NB4 (cell line): ENCODE results near the gene GPR85.

Experiments used
- POLR2A ChIP-seq: IDR thresholded peaks from 2 replicates; pipeline ENCODE4 v1.6.1; 2011; ENCODE audit warnings: mild to moderate bottlenecking; ENCODE audit not compliant: insufficient read length; ENCODE audit errors: extremely low read depth
- TF ChIP-seq, protein P1 (sequence below): IDR thresholded peaks from one replicate; pipeline ENCODE4 v1.5.1; 2012; ENCODE audit warnings: low read depth, low read length
- TF ChIP-seq, protein P2 (sequence below): IDR thresholded peaks from 2 replicates; pipeline ENCODE4 v1.6.1; 2011; ENCODE audit warnings: low read depth, low read length

DNA sequence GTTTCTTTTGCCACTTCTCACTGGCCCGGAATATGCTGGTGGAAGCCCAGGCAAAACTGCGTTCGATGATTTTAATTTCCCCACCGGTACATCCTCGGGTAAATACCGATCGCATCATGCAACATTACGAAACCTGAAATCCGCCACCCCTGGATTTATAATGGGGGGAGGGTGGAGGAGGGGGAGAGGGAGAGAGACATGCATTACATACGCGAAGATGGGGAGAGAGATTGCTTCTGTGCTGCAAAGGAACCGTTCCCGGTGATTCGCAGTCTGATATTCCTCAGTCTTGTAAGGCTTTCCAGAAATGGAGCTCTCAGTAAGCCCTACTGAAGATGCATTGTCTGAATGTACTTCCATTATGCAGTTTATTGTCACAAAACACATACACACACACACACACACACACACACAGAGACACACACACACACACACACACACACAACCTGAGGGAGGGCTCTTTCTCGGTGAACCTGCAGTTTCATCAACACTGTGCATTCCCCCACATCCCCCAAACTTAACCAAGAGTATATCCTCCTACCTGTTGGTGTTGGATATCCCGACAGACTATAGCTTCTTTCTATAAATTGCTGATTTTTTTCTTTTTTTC lies 741 bp downstream of the GPR85 start:
- TF ChIP-seq, protein P1, sequence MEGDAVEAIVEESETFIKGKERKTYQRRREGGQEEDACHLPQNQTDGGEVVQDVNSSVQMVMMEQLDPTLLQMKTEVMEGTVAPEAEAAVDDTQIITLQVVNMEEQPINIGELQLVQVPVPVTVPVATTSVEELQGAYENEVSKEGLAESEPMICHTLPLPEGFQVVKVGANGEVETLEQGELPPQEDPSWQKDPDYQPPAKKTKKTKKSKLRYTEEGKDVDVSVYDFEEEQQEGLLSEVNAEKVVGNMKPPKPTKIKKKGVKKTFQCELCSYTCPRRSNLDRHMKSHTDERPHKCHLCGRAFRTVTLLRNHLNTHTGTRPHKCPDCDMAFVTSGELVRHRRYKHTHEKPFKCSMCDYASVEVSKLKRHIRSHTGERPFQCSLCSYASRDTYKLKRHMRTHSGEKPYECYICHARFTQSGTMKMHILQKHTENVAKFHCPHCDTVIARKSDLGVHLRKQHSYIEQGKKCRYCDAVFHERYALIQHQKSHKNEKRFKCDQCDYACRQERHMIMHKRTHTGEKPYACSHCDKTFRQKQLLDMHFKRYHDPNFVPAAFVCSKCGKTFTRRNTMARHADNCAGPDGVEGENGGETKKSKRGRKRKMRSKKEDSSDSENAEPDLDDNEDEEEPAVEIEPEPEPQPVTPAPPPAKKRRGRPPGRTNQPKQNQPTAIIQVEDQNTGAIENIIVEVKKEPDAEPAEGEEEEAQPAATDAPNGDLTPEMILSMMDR: no peak
- no peak for TF ChIP-seq POLR2A
- TF ChIP-seq, protein P2, sequence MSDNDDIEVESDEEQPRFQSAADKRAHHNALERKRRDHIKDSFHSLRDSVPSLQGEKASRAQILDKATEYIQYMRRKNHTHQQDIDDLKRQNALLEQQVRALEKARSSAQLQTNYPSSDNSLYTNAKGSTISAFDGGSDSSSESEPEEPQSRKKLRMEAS: no peak
